IPS DF 6.9 (cell line): ENCODE measurements around the gene CA5A.
"Not testable (repeated sequence)": the region's sequence is repeated elsewhere in the genome, so short reads cannot be mapped to it uniquely, and the experiment has no call there.

Experiments
- DNase-seq: peaks from one replicate; pipeline ENCODE4 v3.0.0-alpha.2; 2013; ENCODE audit warnings: low read depth, low spot score
- H3K27ac ChIP-seq: one replicate; pipeline ENCODE4 v1.5.1; 2013; ENCODE audit warnings: low read length, control low read depth
- H3K27me3 ChIP-seq: 2 replicates; pipeline ENCODE4 v1.6.1; 2013; ENCODE audit warnings: mild to moderate bottlenecking, low read length; ENCODE audit not compliant: control insufficient read depth, insufficient read depth
- H3K36me3 ChIP-seq: 2 replicates; pipeline ENCODE4 v1.6.1; 2013; ENCODE audit warnings: low read length; ENCODE audit not compliant: control insufficient read depth, insufficient read depth
- H3K4me1 ChIP-seq: 2 replicates; pipeline ENCODE4 v1.6.1; 2013; ENCODE audit warnings: low read length; ENCODE audit not compliant: control insufficient read depth, insufficient read depth
- H3K4me3 ChIP-seq: 2 replicates; pipeline ENCODE4 v1.5.1; 2013; ENCODE audit warnings: mild to moderate bottlenecking, low read length
- H3K9me3 ChIP-seq: 2 replicates; pipeline ENCODE4 v1.6.1; 2013; ENCODE audit warnings: low read length, inconsistent platforms; ENCODE audit not compliant: control insufficient read depth, insufficient read depth
- WGBS: extraction: QIAGEN DNeasy Blood & Tissue Kit; methylation state at CpG from one replicate; pipeline ENCODE4 v1.1.7; 2013; ENCODE audit warnings: mixed read lengths, missing lambda C conversion rate; ENCODE audit not compliant: insufficient read length, insufficient coverage; 5-methylcytosine and 5-hydroxymethylcytosine counted together

The CA5A gene

GRCh38 chr16:87864331-87864989 is 71.9 kb downstream of the CA5A start:
- H3K4me1 ChIP-seq = peaks cover 5% of the 10 kb centered on the region
- no peaks in the 10 kb centered on the region for H3K9me3 ChIP-seq
- H3K4me3 ChIP-seq = no peak overlapping the region
- DNase-seq = no peak
- no peak overlapping the region for H3K27ac ChIP-seq
- H3K27me3 ChIP-seq = peaks cover 6% of the 10 kb centered on the region; the same call in 1 of the 2 replicates
- no CpG with 5 or more reads among the region's 15 CpGs for WGBS
- 0 out of 2 replicates have a peak, but pooled peaks cover 6% of the 10 kb centered on the region for H3K36me3 ChIP-seq

- H3K36me3 ChIP-seq, H3K9me3 ChIP-seq, H3K27ac ChIP-seq, H3K27me3 ChIP-seq, H3K4me1 ChIP-seq, H3K4me3 ChIP-seq, DNase-seq: not testable (repeated sequence)
- no CpG with 5 or more reads among the region's 9 CpGs for WGBS
Observed at GRCh38 chr16:87863327-87863635, 73.0 kb downstream of the CA5A start.

GRCh38 chr16:87862597-87863326 is 73.6 kb downstream of the CA5A start:
- WGBS = no CpG with 5 or more reads among the region's 26 CpGs
- H3K9me3 ChIP-seq, H3K27ac ChIP-seq, H3K36me3 ChIP-seq, H3K27me3 ChIP-seq, H3K4me1 ChIP-seq, DNase-seq, H3K4me3 ChIP-seq: not testable (repeated sequence)

GRCh38 chr16:87861300-87862099 is 74.8 kb downstream of the CA5A start:
- not testable (repeated sequence) for H3K9me3 ChIP-seq, H3K36me3 ChIP-seq, H3K4me1 ChIP-seq, H3K4me3 ChIP-seq, DNase-seq, H3K27me3 ChIP-seq, H3K27ac ChIP-seq
- no CpG with 5 or more reads among the region's 18 CpGs for WGBS

- no peak for DNase-seq
- Histone ChIP-seq H3K36me3 (0 out of 2 replicates have a peak, but pooled peaks cover 6% of the 10 kb centered on the region), H3K27ac (no peak overlapping the region), H3K4me3 (no peak overlapping the region), H3K9me3 (no peaks in the 10 kb centered on the region), H3K27me3 (no peaks in the 10 kb centered on the region), H3K4me1 (peaks cover 5% of the 10 kb centered on the region)
- no CpG with 5 or more reads among the region's 26 CpGs for WGBS
Observed at GRCh38 chr16:87860553-87861299, 75.6 kb downstream of the CA5A start.

- not testable (repeated sequence) for H3K27ac ChIP-seq, H3K36me3 ChIP-seq, H3K4me3 ChIP-seq, DNase-seq, H3K27me3 ChIP-seq, H3K9me3 ChIP-seq
- no CpG with 5 or more reads among the region's 27 CpGs for WGBS
- peaks cover 12% of the 10 kb centered on the region for H3K4me1 ChIP-seq
Observed at GRCh38 chr16:87858151-87858993, 78.0 kb downstream of the CA5A start.

GRCh38 chr16:87856791-87857228 is 79.5 kb downstream of the CA5A start:
- peaks cover 17% of the 10 kb centered on the region for H3K4me1 ChIP-seq

GRCh38 chr16:87855852-87856715 is 80.2 kb downstream of the CA5A start:
- Histone ChIP-seq H3K27me3 (no peaks in the 10 kb centered on the region), H3K4me3 (no peak overlapping the region), H3K4me1 (peaks cover 17% of the 10 kb centered on the region), H3K36me3 (peaks cover 14% of the 10 kb centered on the region; the same call in 1 of the 2 replicates), H3K27ac (no peak overlapping the region), H3K9me3 (no peaks in the 10 kb centered on the region)
- DNase-seq = no peak
- no CpG with 5 or more reads among the region's 26 CpGs for WGBS

More at GRCh38 chr16:87856791-87857228, 79.5 kb downstream of the CA5A start:
- Histone ChIP-seq H3K4me3 (no peak overlapping the region), H3K27me3 (no peaks in the 10 kb centered on the region), H3K27ac (no peak overlapping the region), H3K36me3 (peaks cover 10% of the 10 kb centered on the region; the same call in 1 of the 2 replicates), H3K9me3 (no peaks in the 10 kb centered on the region)
- no peak for DNase-seq
- WGBS = no CpG with 5 or more reads among the region's 15 CpGs
